Heart right ventricle (tissue), 16 donors: Measurements from ENCODE around the gene CRYAB. TPM values are rescaled to one million over a fixed set of nuclear protein-coding genes. Genes with fewer than 3 reads are reported as not detected.
"Not testable (repeated sequence)": the region's sequence is repeated elsewhere in the genome, so short reads cannot be mapped to it uniquely, and the experiment has no call there.

Experiments
- ATAC-seq, 8 donors: fragments of 200-7000 bp; cut with Tn5 transposase; one replicate each; pipeline ENCODE4 v1.9.1; 2020; ENCODE audit warnings: mild to moderate bottlenecking in 8 of 8, moderate library complexity in 8 of 8, moderate number of reproducible peaks in 1 of 8
- DNase-seq, 2 donors: peaks; one replicate each; pipeline ENCODE4 v3.0.0-alpha.2; 2020
- H3K27ac ChIP-seq, 10 donors: fragments of 200-600 bp; sonication (generic) in 2 of 10; one replicate each; pipeline versions ENCODE4 v1.5.0 to v1.8.0; 2020 to 2022; ENCODE audit warnings: mild to moderate bottlenecking in 3 of 10
- H3K27me3 ChIP-seq, 7 donors: fragments of 200-600 bp; one replicate each; pipeline ENCODE4 v1.8.0; 2021 to 2022; ENCODE audit warnings: mild to moderate bottlenecking in 2 of 7
- H3K36me3 ChIP-seq, 9 donors: fragments of 200-600 bp; sonication (generic) in 1 of 9; one replicate each; pipeline versions ENCODE4 v1.5.0 to v1.8.0; 2020 to 2022; ENCODE audit warnings: mild to moderate bottlenecking in 2 of 9
- H3K4me1 ChIP-seq, 9 donors: fragments of 200-600 bp; sonication (generic) in 1 of 9; one replicate each; pipeline versions ENCODE4 v1.5.0 to v1.8.0; 2020 to 2022; ENCODE audit warnings: mild to moderate bottlenecking in 4 of 9
- H3K4me3 ChIP-seq, 10 donors: fragments of 200-600 bp; sonication (generic) in 2 of 10; one replicate each; pipeline versions ENCODE4 v1.5.0 to v1.8.0; 2020 to 2022; ENCODE audit warnings: mild to moderate bottlenecking in 7 of 10, moderate library complexity in 2 of 10
- H3K9me3 ChIP-seq, 11 donors: fragments of 200-600 bp in 10 of 11; sonication (generic) in 2 of 11; one replicate each; pipeline versions ENCODE4 v1.5.0 to v1.8.0; 2013 to 2022; ENCODE audit warnings: mild to moderate bottlenecking in 2 of 11, control low read depth in 1 of 11, moderate library complexity in 1 of 11
- CTCF ChIP-seq, 9 donors: fragments of 200-600 bp; sonication (generic) in 2 of 9; IDR thresholded peaks; one replicate each; pipeline versions ENCODE4 v1.5.0 to v1.8.0; 2021 to 2022; ENCODE audit warnings: antibody characterized with exemption in 9 of 9, mild to moderate bottlenecking in 5 of 9, moderate library complexity in 1 of 9
- WGBS, 2 donors: extraction: QIAGEN DNeasy Blood & Tissue Kit; methylation state at CpG; one replicate each; pipeline ENCODE4 v1.1.7; 2013; ENCODE audit warnings: inconsistent platforms in 1 of 2; 5-methylcytosine and 5-hydroxymethylcytosine counted together
- intact Hi-C, 10 donors: fragments of 100-400 bp; cut with DNase I; formaldehyde crosslinking; loops; one replicate each; pipeline versions ENCODE4 v1.11.1 to v1.14.2; 2022
- polyA plus RNA-seq, 2 donors: library from polyadenylated mRNA; stranded (reverse); fragments of 200-250 nt; gene quantifications; one replicate each; pipeline ENCODE4 v1.2.3, GENCODE V29; 2013
- total RNA-seq, 10 donors: library from RNA; stranded (reverse); fragmentation: NEBNext Ultra II Directional in 3 of 10; extraction: Animal tissue kit (Norgen Biotek cat#: 25700) in 3 of 10; gene quantifications; one replicate each; pipeline versions ENCODE4 v1.2.1 to v1.2.4, GENCODE V29; 2021 to 2023
- donor health status: Arrhythmogenic right ventricular cardiomyopathy.
- donor health status: ischemic (EF 13 %, LVEDD 7.1; RV severe dilation, severe dysfunction).
- donor health status: healthy with polysubstance abuse.
- donor health status: DM: no; HTN: yes; CAD: no.
- donor health status: DM: no; HTN: no; CAD: no.
- donor health status: ischemic (EF 25% LVEDD 6.9; RV normal size, moderate dysfunction).
- donor health status: ischemic (EF 25% LVEDD 5.7; RV mildly dilated, moderate dysfunction).
- donor health status: healthy.
- donor health status: DM: yes; HTN: yes; CAD: no.
- donor health status: Ischemic cardiomyopathy.
- donor health status: ischemic (EF 35%, LVEDD 5.7; RV mildly dilated, moderate dysfunction).
- donor health status: nonischemic (EF 11% LVEDD 7.7; RV severe dilation, severe dysfunction).
- donor health status: DM: yes; HTN: yes; CAD: no.
- donor health status: PGD.
- donor health status: ischemic (EF 29% LVEDD 5.4; RV normal size, mild dysfunction).
- donor health status: nonischemic (EF 23%, LVEDD 6.1; RV moderate dilation, normal function).

CRYAB gene
- total and polyA plus RNA-seq, 12 donors = 7,695 to 25,436 (median 8,590) TPM

GRCh38 chr11:111934306-111934705 is 22.7 kb upstream of the CRYAB start:
- Histone ChIP-seq H3K27ac (peak overlapping the region in 1 of 10 donors; percentile 7), H3K4me1 (peaks cover 2 to 56% (median 37%) of the 10 kb centered on the region in 9 donors), H3K27me3 (no peaks in the 10 kb centered on the region), H3K9me3 (no peaks in the 10 kb centered on the region), H3K36me3 (no peaks in the 10 kb centered on the region), H3K4me3 (no peak overlapping the region)
- intact Hi-C loops = loop anchor here in 7 of 10 donors (5.0 to 10.0 kb wide), 5 partner anchors 43 to 150 kb away; partner anchors contain the start of genes SDHD (in 2 of the 7) and TIMM8B (in 2 of the 7)
- DNase-seq = no peak
- WGBS, 2 donors = 92 to 96% methylated on average over 1 of the region's 1 CpG
- TF ChIP-seq CTCF (IDR thresholded peaks at IDR 0.05) = no peak
- no peak for ATAC-seq

- Histone ChIP-seq H3K27me3 (no peaks in the 10 kb centered on the region), H3K4me3 (no peak overlapping the region), H3K36me3 (no peaks in the 10 kb centered on the region), H3K9me3 (no peaks in the 10 kb centered on the region), H3K4me1 (peaks cover 2 to 52% (median 34%) of the 10 kb centered on the region in 9 donors), H3K27ac (peak overlapping the region in 1 of 10 donors; percentile 7)
- intact Hi-C loops = loop anchor here in 8 of 10 donors (2.0 to 10.0 kb wide), 6 partner anchors 43 to 151 kb away; partner anchors contain the start of genes SDHD (in 2 of the 8) and TIMM8B (in 2 of the 8)
- DNase-seq (no peak), ATAC-seq (no peak)
- 52 to 67% methylated on average over 1 of the region's 1 CpG for WGBS, 2 donors
- no peak for TF ChIP-seq CTCF (IDR thresholded peaks at IDR 0.05)
Measured at GRCh38 chr11:111933872-111934271, 22.3 kb upstream of the CRYAB start.

- peaks cover 2 to 45% (median 27%) of the 10 kb centered on the region in 9 donors for H3K4me1 ChIP-seq
- DNase-seq, H3K9me3 ChIP-seq, H3K4me3 ChIP-seq, H3K27me3 ChIP-seq, H3K36me3 ChIP-seq, H3K27ac ChIP-seq, ATAC-seq: not testable (repeated sequence)
- intact Hi-C loops = loop anchor here in 8 of 10 donors (2.0 to 10.0 kb wide), 6 partner anchors 44 to 152 kb away; partner anchors contain the start of genes SDHD (in 2 of the 8) and TIMM8B (in 2 of the 8)
- WGBS, 2 donors = 93 to 96% methylated on average over 14 of the region's 14 CpGs
Measured at GRCh38 chr11:111933176-111933575, 21.6 kb upstream of the CRYAB start.

- no peak for ATAC-seq
Measured at GRCh38 chr11:111932611-111932950, 21.0 kb upstream of the CRYAB start.

More at GRCh38 chr11:111932611-111932950, 21.0 kb upstream of the CRYAB start:
- 72 to 88% methylated on average over 2 of the region's 2 CpGs for WGBS, 2 donors
- intact Hi-C loops = loop anchor here in 8 of 10 donors (2.0 to 10.0 kb wide), 6 partner anchors 45 to 152 kb away; partner anchors contain the start of genes SDHD (in 2 of the 8) and TIMM8B (in 2 of the 8)
- Histone ChIP-seq H3K4me1 (peaks cover 2 to 40% (median 22%) of the 10 kb centered on the region in 9 donors), H3K36me3 (no peaks in the 10 kb centered on the region), H3K27me3 (no peaks in the 10 kb centered on the region), H3K9me3 (no peaks in the 10 kb centered on the region), H3K4me3 (no peak overlapping the region), H3K27ac (no peak overlapping the region)
- no peak for DNase-seq
- no peak for TF ChIP-seq CTCF (IDR thresholded peaks at IDR 0.05)
